GM11168 (cell line): ENCODE measurements around the gene DLG1.
"Not testable (repeated sequence)": the region's sequence is repeated elsewhere in the genome, so short reads cannot be mapped to it uniquely, and the experiment has no call there.

Experiments used
- in situ Hi-C: fragments of 300-500 bp; cut with MboI; formaldehyde crosslinking; loops from one replicate; pipeline ENCODE4 v1.12.0; 2022; ENCODE audit warnings: low sequenced_read_pairs; ENCODE audit not compliant: unreplicated experiment

Gene DLG1

DNA sequence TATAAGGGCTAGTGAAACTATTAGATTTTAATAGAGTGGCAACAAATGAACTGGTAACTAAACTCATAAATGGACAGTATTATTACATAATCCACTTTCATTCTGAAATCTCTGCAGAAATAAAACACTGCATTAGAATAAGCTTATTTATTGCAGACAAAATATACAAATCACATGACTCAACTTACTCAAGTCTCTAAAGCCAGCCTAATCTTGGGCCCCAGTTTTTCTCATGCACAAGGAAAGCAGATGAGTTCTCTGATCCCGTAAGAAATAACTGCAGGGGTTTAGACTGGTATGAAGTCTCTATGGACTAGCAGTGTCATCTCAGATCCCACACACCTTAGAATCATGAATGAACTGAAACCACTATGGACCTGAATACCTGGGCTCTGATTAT, 5.8 kb downstream of the DLG1 start:
- in situ Hi-C loops: no loop called here

DNA sequence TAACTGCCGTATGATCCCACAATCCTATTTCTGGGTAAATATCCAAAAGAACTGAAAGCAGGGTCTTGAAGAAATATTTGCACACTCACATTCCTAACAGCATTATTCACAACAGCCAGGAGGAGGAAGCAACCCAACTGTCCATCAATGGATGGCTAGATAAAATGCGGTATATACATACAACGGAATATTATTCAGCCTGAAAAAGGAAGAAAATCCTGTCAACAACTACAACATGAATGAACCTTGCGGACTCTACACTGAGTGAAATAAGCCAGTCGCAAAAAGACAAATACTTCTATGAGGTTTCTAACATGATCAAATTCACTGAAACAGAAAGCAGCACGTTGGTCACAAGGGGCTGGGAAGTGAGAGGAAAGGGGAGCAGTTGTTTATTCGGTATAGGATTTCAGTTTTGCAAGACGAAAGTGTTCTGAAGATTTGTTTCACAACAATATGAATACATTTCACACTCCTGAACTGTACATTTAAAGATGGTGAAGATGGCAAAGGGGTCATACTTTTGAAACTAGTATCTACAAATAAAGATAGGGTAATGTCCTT, 6.2 kb downstream of the DLG1 start:
- in situ Hi-C loops: no loop called here

GRCh38 chr3:197289726-197290125, 8.7 kb downstream of the DLG1 start:
- in situ Hi-C loops: no loop called here

- in situ Hi-C loops: no loop called here
Measured at GRCh38 chr3:197286678-197287077, 11.7 kb downstream of the DLG1 start.

- in situ Hi-C loops: no loop called here
Measured at GRCh38 chr3:197285557-197285956, 12.9 kb downstream of the DLG1 start.

- in situ Hi-C loops: no loop called here
Measured at GRCh38 chr3:197283045-197283444, 15.4 kb downstream of the DLG1 start.

DNA sequence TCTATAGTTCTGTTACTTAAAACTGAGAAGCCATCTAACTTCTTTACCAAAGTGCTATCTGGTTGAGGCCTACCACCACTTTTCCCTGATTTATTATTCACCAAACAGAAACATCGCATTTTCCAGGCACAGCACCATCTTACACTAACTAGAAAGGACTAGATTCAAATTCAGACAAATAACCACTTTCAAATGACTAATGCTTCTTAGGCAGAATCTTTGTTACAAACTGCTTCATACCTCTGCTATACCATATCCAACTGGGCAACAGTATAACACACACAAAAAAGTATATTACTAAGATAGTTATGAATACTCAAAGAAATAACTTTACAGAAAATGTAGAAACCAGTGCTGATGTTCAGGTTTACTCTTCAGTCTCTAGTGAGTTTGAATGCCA, 16.6 kb downstream of the DLG1 start:
- in situ Hi-C loops: no loop called here

DNA sequence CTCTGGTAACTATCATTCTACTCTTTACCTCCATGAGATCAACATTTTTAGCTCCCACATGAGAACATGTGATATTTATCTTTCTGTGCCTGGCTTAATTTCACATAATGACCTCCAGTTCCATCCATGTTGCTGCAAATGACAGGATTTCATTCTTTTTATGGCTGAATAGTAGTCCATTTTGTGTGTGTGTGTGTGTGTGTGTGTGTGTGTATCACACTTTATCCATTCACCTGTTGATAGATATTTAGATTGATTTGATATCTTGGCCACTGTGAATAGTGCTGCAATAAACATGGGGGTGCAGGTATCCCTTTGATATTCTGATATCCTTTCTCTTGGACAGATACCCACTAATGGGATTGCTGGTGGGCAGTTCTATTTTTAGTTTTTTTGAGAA, 18.3 kb downstream of the DLG1 start:
- in situ Hi-C loops: no loop called here

GRCh38 chr3:197278933-197279332, 19.5 kb downstream of the DLG1 start:
- in situ Hi-C loops: no loop called here

DNA sequence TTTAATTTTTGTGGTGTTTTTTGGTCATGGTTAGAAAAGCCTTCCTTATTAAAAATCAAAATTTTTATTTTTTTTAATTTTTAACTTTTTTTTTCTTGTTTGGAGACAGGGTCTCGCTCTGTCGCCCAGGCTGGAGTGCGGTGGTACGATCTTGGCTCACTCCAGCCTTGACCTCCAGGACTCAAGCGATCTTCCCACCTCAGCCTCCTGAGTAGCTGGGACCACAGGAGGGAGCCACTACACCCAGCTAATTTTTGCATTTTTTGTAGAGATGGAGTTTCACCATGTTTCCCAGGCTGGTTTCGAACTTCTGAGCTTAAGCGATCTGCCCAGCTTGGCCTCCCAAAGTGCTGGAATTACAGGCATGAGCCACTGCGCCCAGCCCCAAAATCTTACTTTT, 21.6 kb downstream of the DLG1 start:
- in situ Hi-C loops: not testable (repeated sequence)

- in situ Hi-C loops: no loop called here
Measured at GRCh38 chr3:197270558-197271317, 27.7 kb downstream of the DLG1 start.

GRCh38 chr3:197269024-197269423, 29.4 kb downstream of the DLG1 start:
- in situ Hi-C loops: loop anchor here (10.0 kb wide), 1 partner anchor 236 kb away; no protein-coding TSS in a partner anchor

GRCh38 chr3:197268294-197268693, 30.1 kb downstream of the DLG1 start:
- in situ Hi-C loops: loop anchor here (10.0 kb wide), 1 partner anchor 237 kb away; no protein-coding TSS in a partner anchor

- in situ Hi-C loops: loop anchor here (10.0 kb wide), 1 partner anchor 238 kb away; no protein-coding TSS in a partner anchor
Measured at GRCh38 chr3:197266331-197266730, 32.1 kb downstream of the DLG1 start.

GRCh38 chr3:197262709-197263108, 35.7 kb downstream of the DLG1 start:
- in situ Hi-C loops: loop anchor here (10.0 kb wide), 1 partner anchor 242 kb away; no protein-coding TSS in a partner anchor

GRCh38 chr3:197261164-197261509, 37.3 kb downstream of the DLG1 start:
- in situ Hi-C loops: loop anchor here (10.0 kb wide), 1 partner anchor 244 kb away; no protein-coding TSS in a partner anchor

DNA sequence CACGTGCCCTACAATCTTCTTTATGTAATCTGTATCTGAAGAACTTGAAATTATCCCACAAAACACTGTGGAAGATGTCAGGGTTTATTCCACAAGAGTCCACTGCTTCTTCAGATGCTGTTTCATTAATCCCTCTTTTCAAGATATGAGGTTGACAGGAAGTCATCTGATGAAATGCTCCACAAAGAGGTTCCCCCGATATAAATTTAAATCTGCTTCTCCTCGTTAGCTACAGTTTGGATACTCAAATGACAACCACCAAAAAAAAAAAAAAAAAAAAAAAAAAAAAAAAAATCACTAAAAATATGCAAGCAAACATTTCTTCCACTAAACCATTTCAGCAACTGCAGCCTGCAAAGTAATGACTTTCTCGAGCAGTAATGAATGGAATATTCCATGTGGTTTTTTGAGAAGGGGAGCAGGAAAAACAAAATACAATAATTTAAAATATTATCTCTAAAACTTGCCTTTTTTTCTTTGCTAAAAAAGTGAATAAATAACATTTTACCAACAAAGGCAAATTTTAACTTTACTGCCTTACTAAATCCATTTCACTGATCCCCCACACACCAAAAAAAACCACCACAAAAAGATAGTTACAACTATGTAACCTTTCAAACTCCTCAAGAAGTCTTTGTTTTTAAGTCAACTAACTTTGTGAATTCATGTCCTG, 37.8 kb downstream of the DLG1 start:
- in situ Hi-C loops: loop anchor here (10.0 kb wide), 1 partner anchor 244 kb away; no protein-coding TSS in a partner anchor

DNA sequence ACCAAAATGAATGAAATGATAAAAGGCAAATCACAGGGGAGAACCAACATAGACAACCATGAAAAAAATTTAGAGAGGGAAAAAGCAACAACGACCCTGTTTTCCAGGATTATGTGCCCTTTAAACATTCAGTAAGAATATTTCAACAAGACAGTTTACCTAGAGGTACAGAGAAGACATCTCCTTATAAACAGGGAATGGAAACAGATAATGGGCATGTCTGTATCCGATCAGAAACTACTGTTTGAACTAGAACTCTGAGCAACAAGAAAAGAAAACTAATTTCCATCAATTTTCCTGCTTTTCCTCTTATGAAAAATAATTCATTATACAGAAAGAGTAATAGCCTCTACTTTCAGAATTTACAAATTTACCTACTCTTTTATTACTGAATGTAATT, 39.3 kb downstream of the DLG1 start:
- in situ Hi-C loops: no loop called here

DNA sequence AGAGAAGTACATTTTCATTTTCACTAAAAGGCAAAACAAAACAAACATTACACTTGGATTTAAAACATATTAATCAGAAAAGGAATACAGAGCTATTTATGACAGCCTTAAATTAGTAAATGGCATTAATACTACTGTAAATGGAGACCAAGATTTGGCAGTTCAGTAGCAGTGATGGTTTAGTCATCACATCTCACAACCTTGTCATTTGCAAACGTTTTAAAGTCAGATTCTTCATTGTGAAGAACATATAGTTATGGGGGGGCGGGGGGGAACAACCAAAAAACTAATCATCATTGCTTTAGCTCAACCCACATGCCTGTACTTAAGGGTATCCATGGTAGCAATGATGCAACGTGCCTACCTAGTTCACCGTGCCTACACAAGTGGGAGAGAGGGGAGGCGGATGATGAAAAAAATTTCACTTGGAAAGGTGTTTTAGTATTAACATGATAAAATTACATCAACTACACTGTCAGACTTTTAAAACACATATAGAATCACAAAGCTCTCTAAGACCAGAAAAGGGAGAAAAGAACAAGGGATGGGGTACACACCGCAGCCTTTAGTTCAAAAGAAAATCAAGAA, 40.1 kb downstream of the DLG1 start:
- in situ Hi-C loops: no loop called here

- in situ Hi-C loops: no loop called here
Measured at GRCh38 chr3:197257711-197258110, 40.7 kb downstream of the DLG1 start.
